GM19455 (cell line): ENCODE data around the gene SVIL.
"Not testable (repeated sequence)": the region's sequence is repeated elsewhere in the genome, so short reads cannot be mapped to it uniquely, and the experiment has no call there.

Source experiments
- ATAC-seq: cut with Tn5 transposase; IDR thresholded peaks from one replicate; pipeline ENCODE4 v1.9.1; 2021; ENCODE audit not compliant: unreplicated experiment

The SVIL gene

DNA sequence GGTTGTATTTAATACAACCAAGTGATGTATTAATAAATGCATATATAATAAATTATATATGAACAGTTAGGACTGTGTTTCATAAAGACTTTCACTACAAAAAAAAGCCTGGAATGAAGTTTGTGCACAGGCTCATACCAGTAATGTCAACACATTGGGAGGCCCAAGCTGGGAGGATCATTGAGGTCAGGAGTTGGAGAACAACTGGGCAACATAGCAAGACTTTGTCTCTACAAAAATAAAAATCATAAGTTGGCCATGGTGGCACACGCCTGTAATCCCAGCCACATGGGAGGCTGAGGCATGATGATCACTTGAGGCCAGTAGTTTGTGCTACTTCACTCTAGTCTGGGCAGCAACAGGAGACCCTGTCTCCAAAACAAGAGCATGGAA, 15.8 kb upstream of the SVIL start:
- no peak for ATAC-seq

DNA sequence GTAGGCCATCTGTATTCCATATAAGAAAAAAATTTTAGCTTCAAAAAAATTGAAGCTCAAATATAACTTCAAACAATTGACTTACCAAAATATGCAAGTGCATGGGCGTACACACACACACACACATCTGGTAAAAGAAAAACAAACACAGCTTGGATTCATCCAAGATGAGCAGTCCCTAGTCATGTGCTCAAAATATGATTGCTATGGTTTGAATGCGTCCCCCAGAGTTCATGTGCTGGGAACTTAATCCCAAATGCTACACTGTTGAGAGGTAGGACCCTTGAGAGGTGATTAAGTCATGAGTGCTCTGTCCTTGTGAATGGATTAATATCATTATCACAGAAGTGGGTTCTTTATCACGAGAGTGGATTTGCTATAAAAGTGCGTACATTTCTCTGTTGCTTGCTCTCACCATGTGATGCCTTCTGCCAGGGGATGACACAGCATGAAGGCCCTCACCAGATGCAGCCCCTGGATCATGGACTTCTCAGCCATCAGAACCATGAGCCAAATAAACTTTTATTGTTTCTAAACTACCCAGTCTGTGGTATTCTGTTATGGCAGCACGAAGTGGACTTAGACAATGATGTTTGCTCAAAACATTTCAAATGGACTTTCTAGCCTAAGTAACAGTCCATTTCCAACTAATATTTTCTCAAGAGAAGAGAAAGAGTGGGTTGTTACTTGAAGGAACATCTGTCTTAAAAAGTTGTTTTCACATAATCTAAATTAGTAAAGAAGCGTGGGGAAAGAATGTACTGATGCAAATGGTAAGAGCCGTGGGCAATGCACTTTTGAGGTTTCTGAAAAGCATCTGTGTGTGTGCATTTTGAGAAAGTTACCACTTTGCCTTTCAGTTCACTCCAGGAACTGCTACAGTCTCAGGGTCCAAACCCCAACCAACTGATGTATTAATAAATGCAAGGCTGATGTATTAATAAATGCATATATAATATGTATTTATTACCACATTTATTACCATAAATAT, 15.1 kb upstream of the SVIL start:
- no peak for ATAC-seq

DNA sequence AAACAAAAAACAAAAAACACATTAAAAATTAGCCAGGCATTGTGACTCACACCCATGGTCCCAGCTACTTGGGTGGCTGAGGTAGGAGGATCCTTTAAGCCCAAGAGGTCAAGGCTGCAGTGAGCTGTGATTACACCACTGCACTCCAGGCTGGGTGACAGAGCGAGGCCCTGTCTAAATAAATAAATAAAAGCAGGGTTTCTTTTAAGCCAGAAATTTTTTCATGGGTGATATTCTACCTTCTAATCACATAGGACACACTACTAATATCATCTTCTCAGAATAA, 14.2 kb upstream of the SVIL start:
- ATAC-seq = no peak

DNA sequence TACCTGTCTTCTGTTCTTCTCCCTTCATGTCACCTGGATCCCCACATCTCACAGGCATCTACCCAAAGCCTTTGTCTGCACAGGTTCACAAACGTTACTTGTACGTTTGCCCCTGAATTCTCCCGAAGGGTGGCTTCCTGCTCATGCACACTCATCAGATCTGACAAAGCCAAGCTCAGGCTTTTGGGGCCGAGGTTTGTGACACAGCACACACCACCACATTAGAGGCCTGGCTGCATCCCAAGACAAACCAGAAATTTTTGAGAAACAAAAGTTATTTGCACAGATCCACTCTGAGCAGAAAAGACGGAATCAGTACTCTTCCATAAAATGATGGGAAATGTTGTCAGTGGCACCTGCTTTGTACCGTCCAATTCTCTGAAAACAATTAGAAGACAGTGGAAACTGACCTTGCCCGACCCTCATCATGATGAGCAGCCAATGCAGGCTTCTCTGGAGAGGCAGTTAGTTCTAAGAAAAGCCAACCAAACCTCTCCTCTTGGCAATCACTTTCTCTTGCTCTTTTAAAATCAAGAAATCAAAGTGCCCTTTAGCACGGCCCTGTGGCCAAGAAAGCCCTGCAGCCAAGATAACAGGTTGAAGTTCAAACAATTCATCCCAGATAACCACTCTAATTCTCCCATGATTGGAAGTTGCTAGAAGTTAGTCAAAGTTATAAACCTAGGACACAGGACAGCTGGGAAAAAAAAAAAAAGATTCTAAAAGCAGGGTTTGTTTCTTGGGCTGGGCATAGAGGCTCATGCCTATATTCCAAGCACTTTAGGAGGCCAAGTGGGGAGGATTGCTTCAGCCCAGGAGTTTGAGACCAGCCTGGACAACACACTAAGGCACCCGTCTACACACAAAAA, 13.6 kb upstream of the SVIL start:
- no peak for ATAC-seq

DNA sequence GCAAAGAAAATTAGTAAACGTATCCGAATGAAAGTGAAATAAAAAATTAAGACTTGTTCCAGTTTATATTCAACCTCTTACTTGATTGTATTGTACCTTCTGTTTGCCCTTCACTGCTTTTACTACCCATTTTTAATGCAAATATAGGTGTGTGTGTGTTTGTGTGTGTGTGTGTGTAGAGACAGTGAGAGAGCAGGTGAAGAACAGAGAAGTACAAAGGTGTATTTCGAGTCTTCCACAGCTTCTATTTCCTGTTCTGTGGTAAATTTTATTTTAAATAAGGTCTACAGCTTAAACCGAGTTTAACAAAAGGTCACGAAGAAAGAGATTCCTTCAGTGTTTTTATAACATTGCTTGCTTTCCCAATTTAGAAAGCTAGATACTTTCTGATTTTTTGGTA, 12.7 kb upstream of the SVIL start:
- no peak for ATAC-seq

DNA sequence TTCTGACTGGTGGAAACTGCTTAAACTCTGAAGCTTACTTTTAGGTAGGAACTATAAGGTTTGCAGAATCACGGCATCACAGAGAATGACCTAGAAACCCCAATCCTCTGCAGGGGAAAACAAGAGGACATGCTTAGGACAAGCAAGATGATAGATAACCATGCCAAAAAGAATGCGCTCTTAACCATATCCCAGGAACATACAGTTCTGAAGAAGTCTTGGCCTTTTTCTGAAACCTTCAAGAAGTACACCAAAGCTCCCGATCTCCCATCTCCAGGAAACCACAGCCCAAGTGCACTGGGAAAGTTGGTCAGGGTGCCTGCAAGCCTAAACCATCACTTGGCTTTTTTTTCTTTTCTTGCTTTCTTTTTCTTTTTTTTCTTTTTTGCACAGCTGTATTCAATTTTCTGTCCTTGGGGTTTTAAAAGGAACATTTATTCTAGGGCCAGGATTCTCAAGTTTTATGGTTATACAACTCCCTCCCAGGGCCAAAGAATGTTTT, 12.2 kb upstream of the SVIL start:
- ATAC-seq = no peak

DNA sequence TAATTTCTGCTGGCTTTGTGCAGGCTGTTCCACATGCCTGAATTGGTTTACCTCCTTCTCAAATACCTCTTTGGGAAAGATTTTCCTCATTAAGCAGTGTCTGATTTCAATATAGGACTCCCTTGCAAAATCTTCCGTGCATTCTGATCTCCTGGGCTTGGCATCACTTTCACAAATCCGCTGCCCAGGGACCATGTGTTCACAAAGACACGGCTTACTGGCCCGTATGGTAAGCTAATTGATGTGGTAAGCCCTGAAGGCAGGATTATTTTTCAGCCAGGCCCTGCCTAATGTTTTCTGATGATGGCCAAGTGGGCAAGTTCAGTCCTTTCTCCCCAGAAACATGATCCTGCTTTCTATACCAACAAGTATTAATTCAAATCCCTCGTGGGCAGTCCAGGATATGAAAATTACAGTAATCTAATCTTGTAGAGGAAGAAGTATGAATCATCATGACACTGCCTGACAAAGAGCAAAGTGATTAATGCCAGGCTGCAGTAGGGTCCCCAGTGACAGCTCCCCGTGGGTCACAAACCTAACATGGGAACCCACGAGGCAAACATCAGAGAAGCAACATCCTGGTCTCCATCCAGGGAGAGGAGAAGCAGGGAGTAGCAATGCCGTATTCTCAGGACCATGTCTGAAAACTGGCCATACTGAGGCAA, 11.6 kb upstream of the SVIL start:
- ATAC-seq = no peak

DNA sequence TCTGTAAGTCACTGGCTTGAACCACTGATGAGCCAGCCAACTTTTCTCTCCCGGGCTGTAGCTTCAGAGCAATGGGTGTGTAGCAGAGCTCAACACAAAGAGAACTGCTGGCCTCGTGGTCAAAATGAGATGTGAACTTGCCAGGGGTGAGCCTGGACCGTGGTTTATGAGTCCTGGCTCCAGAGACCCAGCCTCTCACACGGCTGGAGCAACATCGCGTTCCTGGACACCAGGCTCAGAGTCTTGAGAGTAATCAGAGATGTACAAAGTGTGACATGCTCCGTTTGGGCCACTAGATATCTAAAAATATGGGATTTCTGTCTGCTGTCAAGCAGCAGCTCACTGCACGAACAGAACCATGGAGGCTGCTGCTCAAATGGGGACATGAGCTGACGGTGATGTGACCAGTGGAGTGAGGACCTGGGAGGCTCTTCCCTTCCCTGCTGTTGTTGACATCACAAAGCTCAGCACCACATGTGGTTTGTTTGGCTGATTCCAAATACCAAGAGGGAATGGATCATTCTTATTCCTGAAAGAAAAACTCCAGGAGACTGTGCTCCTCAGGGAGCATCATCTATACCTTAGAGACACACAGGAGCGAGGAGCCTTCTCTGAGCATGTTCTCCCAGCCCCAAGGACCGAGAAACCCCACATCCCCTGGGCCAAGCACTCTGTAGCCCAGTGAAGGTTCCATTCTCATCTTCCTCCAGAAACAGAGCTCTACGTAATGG, 9.2 kb upstream of the SVIL start:
- no peak for ATAC-seq

DNA sequence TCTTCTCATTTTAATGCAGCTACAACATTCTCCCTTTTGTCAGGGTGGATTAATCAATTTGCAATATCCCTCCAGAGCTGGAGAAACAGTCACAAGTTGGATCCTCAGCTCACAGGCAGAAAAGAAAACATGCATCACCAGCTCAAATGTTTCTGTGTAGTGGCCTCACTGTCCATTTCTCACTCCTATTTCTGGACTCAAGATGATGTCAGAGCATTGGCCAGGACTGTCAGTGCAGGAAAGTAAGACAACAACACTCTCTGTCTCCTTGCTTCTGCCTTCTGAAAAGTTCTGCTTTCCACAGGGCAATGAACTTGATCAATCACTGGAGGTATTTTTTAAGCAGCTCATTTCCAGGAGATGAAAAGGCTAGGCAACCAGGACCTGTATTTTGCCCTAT, 8.2 kb upstream of the SVIL start:
- no peak for ATAC-seq

DNA sequence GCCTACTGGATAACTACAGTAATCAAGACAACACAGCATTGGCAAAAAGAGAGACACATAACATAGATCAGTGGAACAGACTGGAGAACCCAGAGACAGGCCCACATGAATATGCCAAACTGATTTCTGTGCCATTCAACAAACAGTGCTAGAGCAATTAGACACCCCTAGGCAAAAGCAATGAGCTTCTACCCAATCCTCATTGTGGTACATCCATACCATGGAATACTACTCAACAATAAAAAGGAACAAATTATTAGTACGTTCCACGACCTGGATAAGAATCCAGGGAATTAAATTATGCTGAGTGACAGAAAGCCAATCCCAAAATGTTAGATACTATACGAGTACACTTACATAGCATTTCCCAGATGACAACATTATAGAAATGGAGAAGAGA, 2.8 kb upstream of the SVIL start:
- no peak for ATAC-seq

DNA sequence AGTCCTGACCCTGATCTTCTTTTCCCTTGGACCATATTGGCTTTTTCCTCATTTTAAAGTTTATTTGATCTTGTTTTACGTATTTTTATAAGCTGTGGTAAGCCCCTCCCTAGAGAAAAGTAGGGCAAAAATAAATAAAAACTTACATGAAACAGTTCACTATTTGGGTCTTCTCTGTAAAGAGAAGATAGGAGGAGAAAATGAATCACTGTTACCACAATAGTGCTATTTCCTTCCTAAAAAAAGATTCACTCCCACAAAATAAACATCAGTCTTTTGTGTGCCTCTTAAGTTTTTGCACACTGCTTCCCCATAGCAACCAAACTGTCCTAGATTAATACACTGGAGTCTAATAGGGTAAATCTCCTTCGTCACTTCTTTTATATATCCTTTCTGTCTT, 1.4 kb upstream of the SVIL start:
- no peak for ATAC-seq

DNA sequence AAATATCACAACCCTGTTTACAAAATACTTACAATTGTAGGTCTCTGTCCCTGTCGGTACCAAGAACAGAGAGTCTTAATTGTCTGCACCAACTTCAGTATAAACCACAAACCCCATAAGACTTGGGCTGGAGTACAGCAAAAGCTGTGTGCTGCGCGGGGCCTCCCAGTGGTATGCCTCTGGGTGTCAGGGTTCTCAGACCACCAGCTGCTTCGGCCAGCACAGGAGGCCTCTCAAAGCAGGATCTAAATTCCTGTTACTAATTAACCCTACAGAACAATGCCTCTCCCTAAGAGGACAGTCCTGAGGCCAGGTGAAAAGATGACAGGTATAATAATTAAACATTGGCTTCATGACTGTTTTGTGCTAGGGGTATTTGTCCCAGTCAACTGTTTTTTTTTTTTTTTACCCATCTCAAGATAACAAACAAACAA, 957 bp upstream of the SVIL start:
- ATAC-seq = no peak

DNA sequence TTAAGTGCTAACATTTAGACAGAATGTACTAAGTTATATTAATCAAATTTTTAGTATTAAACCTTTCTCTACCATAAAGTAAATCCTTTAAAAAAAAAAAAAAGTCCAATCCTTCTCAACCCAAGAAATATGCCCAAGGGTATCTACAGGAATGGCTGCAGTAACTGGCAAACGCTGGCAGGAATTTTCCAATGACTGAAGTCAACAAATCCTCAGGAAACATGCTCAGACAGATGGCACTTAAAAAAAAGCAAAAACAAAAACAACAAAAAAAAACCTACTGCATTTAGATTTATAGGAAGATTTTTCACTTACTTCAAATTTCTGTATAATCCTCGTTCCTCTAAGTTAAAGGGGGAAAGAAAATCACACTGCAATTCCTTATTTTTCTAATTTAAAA, 666 bp downstream of the SVIL start:
- ATAC-seq = no peak

DNA sequence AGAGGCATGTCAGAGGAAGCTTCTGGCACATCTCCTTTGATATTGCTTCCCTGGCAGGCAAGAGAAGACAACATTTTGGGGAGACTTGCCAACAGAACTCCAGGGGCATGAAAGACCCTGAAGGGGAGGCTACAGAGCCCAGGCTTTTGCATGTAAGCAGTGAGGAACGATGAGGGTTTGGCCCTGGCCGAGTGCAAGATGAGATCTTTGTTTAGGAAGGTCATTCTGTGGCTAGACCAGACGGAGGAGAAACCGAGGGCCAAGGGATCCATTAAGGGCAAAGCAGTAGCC, 3.8 kb downstream of the SVIL start:
- no peak for ATAC-seq

DNA sequence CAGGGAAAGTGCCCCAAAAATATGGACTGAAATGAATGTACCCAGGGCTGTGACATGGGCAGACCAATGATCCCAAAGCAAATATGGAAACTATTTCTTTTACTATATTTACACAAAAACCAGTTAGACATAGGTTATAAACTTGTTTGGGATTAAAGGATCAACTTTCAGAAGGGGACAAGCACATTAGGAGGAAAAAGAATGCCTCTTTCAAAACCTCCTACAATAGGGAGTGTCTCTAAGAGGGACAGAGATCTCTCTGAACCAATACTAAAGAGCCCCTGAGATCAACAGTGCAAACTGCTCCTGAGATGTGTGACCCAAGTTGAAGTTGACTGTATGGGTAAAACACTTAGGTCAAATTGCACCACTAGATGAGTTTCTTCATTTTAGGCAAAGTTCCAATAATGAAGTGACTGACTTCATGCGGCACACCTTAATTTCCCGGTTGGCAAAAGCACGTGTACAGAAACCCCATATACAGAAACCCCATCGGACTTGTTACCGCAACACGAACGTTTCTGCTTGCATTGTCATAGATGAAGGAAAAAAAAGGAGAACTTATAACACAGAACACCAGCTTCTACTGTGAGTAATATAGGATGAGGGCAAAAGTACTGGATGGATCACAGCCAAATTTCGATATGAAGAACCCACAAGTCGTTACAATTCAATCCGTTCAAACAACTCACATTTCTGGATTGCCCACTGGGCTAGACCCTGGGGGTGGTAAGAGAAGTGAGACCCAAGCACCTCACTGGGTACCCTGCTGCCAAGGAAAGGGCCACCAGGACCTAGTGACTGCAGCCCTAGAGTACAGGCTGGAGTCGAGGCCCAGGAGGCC, 4.3 kb downstream of the SVIL start:
- ATAC-seq = no peak

DNA sequence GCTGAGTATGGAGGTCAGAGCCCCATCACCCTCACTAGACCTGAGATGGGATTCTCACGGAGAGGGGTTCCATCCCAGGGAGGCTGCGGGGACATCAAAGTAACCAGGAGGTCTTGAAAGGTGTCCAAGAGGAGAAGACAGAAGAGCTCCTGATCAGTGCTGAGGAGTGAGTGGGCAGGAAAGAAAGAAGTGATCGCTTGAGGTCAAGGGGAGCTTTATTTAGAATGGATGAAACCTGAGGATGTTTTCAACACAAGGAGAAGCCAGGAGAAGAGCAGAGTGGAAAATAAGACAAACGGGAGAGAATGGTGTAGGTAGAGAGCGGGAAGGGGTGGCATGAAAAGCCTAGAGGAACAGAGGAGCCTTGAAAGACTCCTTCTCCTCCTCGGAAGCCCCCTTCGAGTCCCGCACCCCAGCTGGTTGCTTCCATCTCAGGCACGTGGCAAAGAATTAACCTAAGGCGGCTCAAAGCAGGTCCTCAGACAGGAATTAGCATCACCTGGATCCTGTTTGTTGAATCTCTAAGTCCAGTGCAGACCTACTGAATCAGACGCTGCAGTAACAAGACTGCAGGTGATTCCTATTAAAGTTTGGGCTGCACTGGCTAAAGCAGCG, 5.8 kb downstream of the SVIL start:
- no peak for ATAC-seq

DNA sequence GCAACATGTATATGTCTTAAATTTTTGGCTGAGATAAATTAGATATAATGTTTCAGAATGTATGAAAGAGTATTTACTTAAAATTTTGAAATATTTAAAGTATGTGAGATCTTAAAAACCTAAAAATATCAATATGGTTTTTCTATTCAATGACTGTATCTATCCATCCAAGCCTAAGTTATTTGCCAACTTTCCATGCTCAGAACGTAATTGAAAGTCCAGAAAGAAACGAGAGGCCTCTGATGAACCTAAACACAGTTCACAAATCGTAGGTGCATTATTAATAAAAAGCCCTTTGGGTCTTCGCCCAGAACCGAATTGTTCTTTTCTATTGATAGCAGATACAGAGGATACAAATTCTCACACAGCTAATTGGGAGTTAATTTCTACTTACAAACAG, 6.5 kb downstream of the SVIL start:
- no peak for ATAC-seq

DNA sequence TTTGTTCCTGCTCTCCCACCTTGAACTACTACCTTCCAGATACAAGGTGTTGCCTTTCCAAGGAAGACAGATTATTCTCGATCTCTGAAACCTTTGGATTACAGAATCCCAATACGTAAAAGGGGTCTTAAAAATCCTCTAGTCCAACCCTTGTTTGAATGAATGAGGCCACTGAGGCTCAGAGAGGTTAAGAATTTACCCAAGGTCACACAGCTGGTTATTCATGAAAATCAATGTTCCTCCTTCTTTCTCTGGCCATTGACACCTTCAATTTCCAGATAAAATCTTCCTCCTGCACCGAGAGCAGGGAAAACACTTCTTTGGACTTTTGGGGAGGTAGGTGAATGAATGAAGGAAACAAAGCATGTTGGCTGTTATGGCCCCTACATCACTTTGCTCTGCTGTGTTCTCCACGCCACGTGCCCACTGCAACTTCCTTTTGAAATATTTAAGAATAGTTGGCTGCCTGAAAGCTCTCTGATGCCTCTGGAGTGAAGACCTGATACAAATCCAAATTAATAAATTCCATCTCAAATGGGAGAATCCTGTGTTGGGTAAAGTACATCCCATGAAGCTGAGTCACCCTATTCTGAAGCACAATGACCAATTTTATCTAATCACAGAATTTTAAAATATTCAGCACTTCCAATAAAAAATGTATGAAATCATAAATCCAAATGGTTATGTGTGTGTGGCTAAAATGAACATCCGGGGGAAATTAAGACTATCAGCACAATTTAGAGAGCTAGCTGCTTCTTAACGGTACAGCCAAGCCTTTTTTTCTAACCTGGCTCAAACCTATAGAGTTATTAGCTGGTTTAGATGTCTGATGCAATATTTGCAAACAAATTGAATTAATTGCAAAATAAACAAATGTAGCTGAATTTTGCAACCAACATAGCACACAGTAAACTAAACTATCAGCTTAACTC, 7.3 kb downstream of the SVIL start:
- ATAC-seq = no peak

DNA sequence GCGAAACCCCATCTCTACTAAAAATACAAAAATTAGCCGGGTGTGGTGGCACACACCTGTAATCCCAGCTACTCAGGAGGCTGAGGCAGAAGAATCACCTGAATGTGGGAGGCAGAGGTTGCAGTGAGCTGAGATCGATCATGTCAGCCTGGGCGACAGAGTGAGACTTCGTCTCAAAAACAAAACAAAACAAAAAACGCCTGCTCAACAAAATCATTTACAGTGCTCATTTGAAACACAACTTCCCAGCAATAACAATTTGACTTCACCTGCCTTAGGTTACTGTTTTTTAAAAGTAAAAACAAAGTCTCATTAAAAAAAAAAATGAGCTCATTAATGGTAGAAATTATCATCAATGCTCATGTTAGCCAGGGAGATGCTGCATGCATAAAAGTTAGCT, 10.4 kb downstream of the SVIL start:
- ATAC-seq = not testable (repeated sequence)
